Measurements from ENCODE around the gene CIAO3.

GRCh38 chr16:733382-734207 is 7.2 kb downstream of the CIAO3 start:
- TF ChIP-seq CTCF (IDR thresholded peaks at IDR 0.05), result peak in 1 of 4 experiments; percentile 13
- no peak for TF ChIP-seq POLR2AphosphoS5 (IDR thresholded peaks at IDR 0.05)
- TF ChIP-seq POLR2A (IDR thresholded peaks at IDR 0.05), result no peak

All from prostate gland (tissue), 2 donors.